Measurements from ENCODE around the gene SMURF1. TPM values are rescaled to one million over a fixed set of nuclear protein-coding genes. Genes with fewer than 3 reads are reported as not detected.

The SMURF1 gene
- total RNA-seq, 2 donors from 2014 or later = 16.9 to 31.3 TPM

GRCh38 chr7:99086944-99087343 lies 57.0 kb downstream of the SMURF1 start:
- Histone ChIP-seq H3K4me1 (peaks cover 51% of the 10 kb centered on the region), H3K9me3 (no peaks in the 10 kb centered on the region), H3K36me3 (replicated peaks in 1 of 2; ENCODE audit: insufficient read depth in 1 of 2, low read depth in 2 of 2) (no peaks in the 10 kb centered on the region), H3K27ac (peak overlapping the region in 1 of 4 donors; percentile 89), H3K27me3 (no peaks in the 10 kb centered on the region), H3K4me3 (no peak overlapping the region)
- ATAC-seq (no peak), DNase-seq (no peak)
- intact Hi-C loops (cut with DNase I) = loop anchor here (10.0 kb wide), 1 partner anchor 48 kb away; no protein-coding TSS in a partner anchor
- WGBS, 2 donors = 92 to 94% methylated on average over 2 of the region's 2 CpGs
- no peak for TF ChIP-seq POLR2A (IDR thresholded peaks at IDR 0.05)
- no peak for TF ChIP-seq CTCF (IDR thresholded peaks at IDR 0.05)

- WGBS, 2 donors = 94 to 95% methylated on average over 5 of the region's 5 CpGs
- no peaks in the 10 kb centered on the region for H3K27me3 ChIP-seq
Measured at GRCh38 chr7:99086532-99086931, 57.4 kb downstream of the SMURF1 start.

GRCh38 chr7:99083733-99084132 lies 60.2 kb downstream of the SMURF1 start:
- 75 to 76% methylated on average over 3 of the region's 3 CpGs for WGBS, 2 donors
- Histone ChIP-seq H3K27me3 (no peaks in the 10 kb centered on the region), H3K4me1 (peaks cover 27% of the 10 kb centered on the region), H3K4me3 (no peak overlapping the region), H3K36me3 (replicated peaks in 1 of 2; ENCODE audit: insufficient read depth in 1 of 2, low read depth in 2 of 2) (no peaks in the 10 kb centered on the region), H3K9me3 (no peaks in the 10 kb centered on the region), H3K27ac (peak overlapping the region in 2 of 4 donors; percentile 32 to 46)
- no peak for ATAC-seq
- no peak for TF ChIP-seq POLR2A (IDR thresholded peaks at IDR 0.05)
- TF ChIP-seq CTCF (IDR thresholded peaks at IDR 0.05) = no peak
- intact Hi-C loops (cut with DNase I) = loop anchor here (10.0 kb wide), 1 partner anchor 51 kb away; no protein-coding TSS in a partner anchor
- no peak for DNase-seq

More at GRCh38 chr7:99086532-99086931, 57.4 kb downstream of the SMURF1 start:
- TF ChIP-seq CTCF (IDR thresholded peaks at IDR 0.05) (no peak), POLR2A (IDR thresholded peaks at IDR 0.05) (no peak)
- H3K27ac ChIP-seq = no peak overlapping the region
- peaks cover 47% of the 10 kb centered on the region for H3K4me1 ChIP-seq
- no peak for DNase-seq
- intact Hi-C loops (cut with DNase I) = loop anchor here (10.0 kb wide), 1 partner anchor 48 kb away; no protein-coding TSS in a partner anchor
- no peaks in the 10 kb centered on the region for H3K36me3 ChIP-seq (replicated peaks in 1 of 2; ENCODE audit: insufficient read depth in 1 of 2, low read depth in 2 of 2)
- H3K4me3 ChIP-seq = no peak overlapping the region
- H3K9me3 ChIP-seq = no peaks in the 10 kb centered on the region
- ATAC-seq = no peak

GRCh38 chr7:99083068-99083651 lies 60.7 kb downstream of the SMURF1 start:
- Histone ChIP-seq H3K4me1 (peaks cover 27% of the 10 kb centered on the region), H3K4me3 (no peak overlapping the region), H3K27me3 (no peaks in the 10 kb centered on the region), H3K27ac (peak overlapping the region in 1 of 4 donors; percentile 46), H3K9me3 (no peaks in the 10 kb centered on the region), H3K36me3 (replicated peaks in 1 of 2; ENCODE audit: insufficient read depth in 1 of 2, low read depth in 2 of 2) (no peaks in the 10 kb centered on the region)
- intact Hi-C loops (cut with DNase I) = loop anchor here (10.0 kb wide), 1 partner anchor 52 kb away; no protein-coding TSS in a partner anchor
- ATAC-seq (no peak), DNase-seq (no peak)
- TF ChIP-seq POLR2A (IDR thresholded peaks at IDR 0.05) (no peak), CTCF (IDR thresholded peaks at IDR 0.05) (no peak)
- 28 to 57% methylated on average over 2 of the region's 2 CpGs for WGBS, 2 donors

- no peak overlapping the region for H3K27ac ChIP-seq
- H3K4me3 ChIP-seq = no peak overlapping the region
- intact Hi-C loops (cut with DNase I) = loop anchor here (10.0 kb wide), 1 partner anchor 54 kb away; no protein-coding TSS in a partner anchor
- H3K36me3 ChIP-seq (replicated peaks in 1 of 2; ENCODE audit: insufficient read depth in 1 of 2, low read depth in 2 of 2) = no peaks in the 10 kb centered on the region
- WGBS, 2 donors = 94% methylated on average over 6 of the region's 6 CpGs
- no peaks in the 10 kb centered on the region for H3K27me3 ChIP-seq
- H3K9me3 ChIP-seq = no peaks in the 10 kb centered on the region
- no peak for TF ChIP-seq CTCF (IDR thresholded peaks at IDR 0.05)
- TF ChIP-seq POLR2A (IDR thresholded peaks at IDR 0.05) = no peak
- peaks cover 30% of the 10 kb centered on the region for H3K4me1 ChIP-seq
- DNase-seq = no peak
- no peak for ATAC-seq
Measured at GRCh38 chr7:99080679-99081078, 63.2 kb downstream of the SMURF1 start.

Measured in body of pancreas (tissue), 4 donors.